IMR-90 (cell line): ENCODE measurements around the gene CORO7. TPM values are rescaled to one million over a fixed set of nuclear protein-coding genes. Genes with fewer than 3 reads are reported as not detected.

ENCODE experiments used
- ATAC-seq: fragments of 200-7000 bp; cut with Tn5 transposase; 2 replicates; pipeline ENCODE4 v1.9.1; 2020; ENCODE audit warnings: low read depth, mild to moderate bottlenecking, moderate library complexity
- BruUV-seq: library from RNA; stranded (reverse); fragments of 400-500 nt; replicated peaks from 2 replicates; lab custom pipeline; 2021; lab: Mats Ljungman, UMichigan
- CTCF ChIA-PET: fragments of 300-600 bp; formaldehyde crosslinking; extraction: SDS; loops from one replicate; lab custom pipeline; 2021; ENCODE audit warnings: antibody characterized with exemption; lab: Yijun Ruan, JAX
- POLR2A ChIA-PET: fragments of 300-600 bp; sonication (Branson Sonifier 250); formaldehyde crosslinking; loops from one replicate; lab custom pipeline; 2022; ENCODE audit warnings: antibody characterized with exemption; ENCODE audit not compliant: unreplicated experiment; lab: Charles Lee
- DNase-seq: peaks from one replicate; pipeline ENCODE4 v3.0.0; 2013
- H2AFZ ChIP-seq: replicated peaks from 2 replicates; pipeline ENCODE3; 2013; ENCODE audit warnings: low read length, mild to moderate bottlenecking; ENCODE audit not compliant: poor library complexity
- H2AK5ac ChIP-seq: 2 replicates; pipeline ENCODE4 v1.6.1; 2013; ENCODE audit warnings: low read depth, low read length, inconsistent platforms
- H2AK9ac ChIP-seq: replicated peaks from 2 replicates; pipeline ENCODE3; 2013; ENCODE audit warnings: mild to moderate bottlenecking, low read depth, low read length, moderate library complexity; ENCODE audit not compliant: poor library complexity
- H2BK120ac ChIP-seq: 2 replicates; pipeline ENCODE4 v1.6.1; 2013; ENCODE audit warnings: low read depth, low read length, inconsistent platforms
- H2BK15ac ChIP-seq: 3 replicates; pipeline ENCODE4 v1.6.1; 2013; ENCODE audit warnings: low read depth, low read length, inconsistent platforms
- H2BK20ac ChIP-seq: 2 replicates; pipeline ENCODE4 v1.6.1; 2013; ENCODE audit warnings: low read depth, mild to moderate bottlenecking, inconsistent platforms, low read length, moderate library complexity
- H2BK5ac ChIP-seq: 2 replicates; pipeline ENCODE4 v1.6.1; 2013; ENCODE audit warnings: mild to moderate bottlenecking, low read depth, low read length, inconsistent platforms; ENCODE audit not compliant: poor library complexity, severe bottlenecking
- H3K14ac ChIP-seq: replicated peaks from 2 replicates; pipeline ENCODE4 v1.6.1; 2013; ENCODE audit warnings: low read depth, low read length, inconsistent platforms
- H3K18ac ChIP-seq: 2 replicates; pipeline ENCODE4 v1.6.1; 2013; ENCODE audit warnings: low read depth, low read length, control low read depth
- H3K23ac ChIP-seq: 2 replicates; pipeline ENCODE4 v1.6.1; 2013; ENCODE audit warnings: low read depth, low read length, inconsistent platforms
- H3K27ac ChIP-seq: 2 replicates; pipeline ENCODE4 v1.5.1; 2013; ENCODE audit warnings: mild to moderate bottlenecking, control low read depth, low read length; ENCODE audit not compliant: insufficient read depth
- H3K27me3 ChIP-seq: 2 replicates; pipeline ENCODE4 v1.6.1; 2013; ENCODE audit warnings: low read length; ENCODE audit not compliant: control insufficient read depth, insufficient read depth
- H3K36me3 ChIP-seq: 2 replicates; pipeline ENCODE4 v1.6.1; 2013; ENCODE audit warnings: low read length, mixed read lengths; ENCODE audit not compliant: control insufficient read depth, insufficient read depth
- H3K4ac ChIP-seq: 2 replicates; pipeline ENCODE4 v1.6.1; 2013; ENCODE audit warnings: low read depth, low read length, inconsistent platforms
- H3K4me1 ChIP-seq: 2 replicates; pipeline ENCODE4 v1.6.1; 2013; ENCODE audit warnings: low read length, mixed read lengths; ENCODE audit not compliant: control insufficient read depth, insufficient read depth
- H3K4me2 ChIP-seq: 2 replicates; pipeline ENCODE4 v1.6.1; 2013; ENCODE audit warnings: low read depth, mild to moderate bottlenecking, control low read depth, low read length, moderate library complexity
- H3K4me3 ChIP-seq: 2 replicates; pipeline ENCODE4 v1.5.1; 2013; ENCODE audit warnings: low read depth, mild to moderate bottlenecking, control low read depth, low read length, moderate library complexity; ENCODE audit not compliant: insufficient read depth
- H3K56ac ChIP-seq: 2 replicates; pipeline ENCODE4 v1.6.1; 2013; ENCODE audit warnings: low read length, inconsistent platforms; ENCODE audit not compliant: insufficient read depth; ENCODE audit errors: extremely low read depth
- H3K79me1 ChIP-seq, 2 experiments: 2 replicates each; pipeline ENCODE4 v1.6.1; 2013; ENCODE audit warnings: low read length in 2 of 2, inconsistent platforms in 1 of 2, low read depth in 1 of 2
- H3K9ac ChIP-seq: 2 replicates; pipeline ENCODE4 v1.6.1; 2013; ENCODE audit warnings: low read depth, low read length, control low read depth
- H3K9me1 ChIP-seq: 2 replicates; pipeline ENCODE4 v1.6.1; 2013; ENCODE audit warnings: low read length, inconsistent platforms; ENCODE audit not compliant: insufficient read depth
- H3K9me3 ChIP-seq: 2 replicates; pipeline ENCODE4 v1.6.1; 2013; ENCODE audit warnings: low read length; ENCODE audit not compliant: control insufficient read depth, insufficient read depth
- H4K20me1 ChIP-seq: 2 replicates; pipeline ENCODE4 v1.6.1; 2013; ENCODE audit warnings: low read length, inconsistent platforms; ENCODE audit not compliant: insufficient read depth
- H4K5ac ChIP-seq: 2 replicates; pipeline ENCODE4 v1.6.1; 2013; ENCODE audit warnings: mild to moderate bottlenecking, low read depth, low read length, control low read depth
- H4K8ac ChIP-seq, 2 experiments: 2 replicates each; pipeline ENCODE4 v1.6.1; 2013; ENCODE audit warnings: low read depth in 2 of 2, low read length in 2 of 2, control low read depth in 1 of 2, inconsistent platforms in 1 of 2
- H4K91ac ChIP-seq: 2 replicates; pipeline ENCODE4 v1.6.1; 2013; ENCODE audit warnings: low read depth, low read length, inconsistent platforms; ENCODE audit not compliant: insufficient read depth
- FOS ChIP-seq: fragments of 150-350 bp; IDR thresholded peaks from 2 replicates; pipeline ENCODE4 v1.6.1; 2016; ENCODE audit warnings: low read depth, low read length
- MAZ ChIP-seq: IDR thresholded peaks from 2 replicates; pipeline ENCODE4 v1.6.1; 2012; ENCODE audit warnings: low read depth, mild to moderate bottlenecking, low read length, improper control_type of control experiment, moderate library complexity, borderline replicate concordance
- MXI1 ChIP-seq: IDR thresholded peaks from 2 replicates; pipeline ENCODE4 v1.6.1; 2012; ENCODE audit warnings: low read depth, mild to moderate bottlenecking, low read length, moderate library complexity, borderline replicate concordance
- RAD21 ChIP-seq: IDR thresholded peaks from 2 replicates; pipeline ENCODE4 v1.6.1; 2012; ENCODE audit warnings: low read length, improper control_type of control experiment
- USF2 ChIP-seq: fragments of 150-350 bp; IDR thresholded peaks from 2 replicates; pipeline ENCODE4 v1.6.1; 2017; ENCODE audit warnings: mild to moderate bottlenecking, antibody characterized with exemption, low read length, low read depth
- WGBS, 2 experiments: methylation state at CpG; one replicate each; pipeline versions ENCODE4 v1.1.5 to v1.1.7; 2013; ENCODE audit warnings: missing lambda C conversion rate in 2 of 2; ENCODE audit not compliant: insufficient read length in 1 of 2; ENCODE audit errors: extremely low coverage in 2 of 2; 5-methylcytosine and 5-hydroxymethylcytosine counted together
- dilution Hi-C: fragments of 300-500 bp; cut with HindIII; formaldehyde crosslinking; loops from one replicate; pipeline ENCODE4 v1.14.3; 2018; ENCODE audit warnings: low sequenced_read_pairs; ENCODE audit not compliant: unreplicated experiment
- in situ Hi-C: fragments of 300-500 bp; cut with MboI; formaldehyde crosslinking; loops from 3 replicates; pipeline ENCODE4 v1.14.3; 2019; ENCODE audit warnings: low sequenced_read_pairs, inconsistent platforms, mixed read lengths
- intact Hi-C: fragments of 100-400 bp; cut with micrococcal nuclease; formaldehyde crosslinking; loops from 2 replicates; pipeline ENCODE4 v1.10.0; 2022
- polyA plus RNA-seq, 3 experiments: library from polyadenylated mRNA; depleted of rRNA; stranded (reverse); fragments of >200 nt; gene quantifications; 2 replicates each; pipeline ENCODE4 v1.2.3, GENCODE V29; 2012; ENCODE audit warnings: low replicate concordance in 1 of 3
- total RNA-seq: library from RNA; depleted of rRNA; stranded (reverse); fragments of >200 nt; gene quantifications from 2 replicates; pipeline ENCODE4 v1.2.3, GENCODE V29; 2012

CORO7 gene
- total and polyA plus RNA-seq, 2 of the 4 experiments (the other 2 are of a cell fraction) = 6.3 to 26.7 TPM

- H3K4me2 ChIP-seq = no peak overlapping the region
- no CpG with 5 or more reads among the region's 3 CpGs for WGBS, 2 experiments
- no peak overlapping the region for H2AK5ac ChIP-seq
- no peak overlapping the region for H4K91ac ChIP-seq
- no peaks in the 10 kb centered on the region for H3K27me3 ChIP-seq
- H3K14ac ChIP-seq = no peak overlapping the region
- no peak for TF ChIP-seq FOS
- no peak for TF ChIP-seq MAZ
- TF ChIP-seq MXI1 = no peak
- no peak for TF ChIP-seq RAD21
- TF ChIP-seq USF2 = no peak
- H3K27ac ChIP-seq = no peak overlapping the region
- no peak overlapping the region for H3K4ac ChIP-seq
- ATAC-seq = no peak
- no peak overlapping the region for H2BK120ac ChIP-seq
- no TSS peak for BruUV-seq
- no peaks in the 10 kb centered on the region; the same call in 1 of the 2 replicates for H4K20me1 ChIP-seq
- no peak overlapping the region for H2AFZ ChIP-seq
- H3K23ac ChIP-seq = no peak overlapping the region
- H3K79me1 ChIP-seq = peaks cover 31 to 34% of the 10 kb centered on the region in 2 experiments
- no peak overlapping the region for H2BK5ac ChIP-seq
- H3K9me1 ChIP-seq = no peaks in the 10 kb centered on the region
- intact Hi-C loops = no loop called here
- dilution Hi-C loops = no loop called here
- H3K9ac ChIP-seq = no peak overlapping the region
- H3K4me1 ChIP-seq = peaks cover 5% of the 10 kb centered on the region
- no peak overlapping the region for H3K4me3 ChIP-seq
- DNase-seq = no peak
- no peak overlapping the region for H4K8ac ChIP-seq
- H3K9me3 ChIP-seq = no peaks in the 10 kb centered on the region
- no peak overlapping the region for H3K18ac ChIP-seq
- ChIA-PET CTCF (interaction anchor here (0.7 kb wide), 1 partner anchor 53 kb away, joined by 3 read pairs; no protein-coding TSS in a partner anchor), POLR2A (no interaction called here)
- H2BK15ac ChIP-seq = no peak overlapping the region
- no peak overlapping the region for H2BK20ac ChIP-seq
- peaks cover 42% of the 10 kb centered on the region for H3K36me3 ChIP-seq
- no peak overlapping the region for H2AK9ac ChIP-seq
- no peak overlapping the region for H3K56ac ChIP-seq
- in situ Hi-C loops = no loop called here
- H4K5ac ChIP-seq = no peak overlapping the region
Measured at GRCh38 chr16:4437366-4437765, 21.0 kb upstream of the CORO7 start.
